Prostate gland (tissue), 2 donors: ENCODE data around the gene MBP. TPM values are rescaled to one million over a fixed set of nuclear protein-coding genes. Genes with fewer than 3 reads are reported as not detected.

ENCODE experiments used
- DNase-seq: peaks from one replicate; pipeline ENCODE4 v3.0.0-alpha.2; 2019; ENCODE audit warnings: low spot score
- H3K27ac ChIP-seq, 2 donors: fragments of 200-600 bp; sonication (generic); 2 replicates each; pipeline ENCODE4 v1.5.1; 2017 to 2019
- H3K27me3 ChIP-seq: fragments of 200-600 bp; sonication (generic); replicated peaks from 2 replicates; pipeline ENCODE4 v1.5.1; 2019; ENCODE audit not compliant: insufficient read depth
- H3K36me3 ChIP-seq, 2 donors: fragments of 200-600 bp; sonication (generic); 1 replicate in 1 of 2; 2 replicates in 1 of 2; pipeline versions ENCODE4 v1.5.1 to v1.8.1; 2017 to 2019
- H3K4me1 ChIP-seq: fragments of 200-600 bp; sonication (generic); replicated peaks from 2 replicates; pipeline ENCODE4 v1.5.1; 2019
- H3K4me3 ChIP-seq, 2 donors: fragments of 200-600 bp; sonication (generic); 2 replicates each; pipeline ENCODE4 v1.5.1; 2017 to 2019
- H3K9me3 ChIP-seq: fragments of 200-600 bp; sonication (generic); 2 replicates; pipeline ENCODE4 v1.5.1; 2017
- POLR2A ChIP-seq: fragments of 450-650 bp; IDR thresholded peaks from one replicate; pipeline ENCODE4 v1.6.1; 2016; ENCODE audit warnings: antibody characterized with exemption, mild to moderate bottlenecking
- POLR2AphosphoS5 ChIP-seq: sonication (generic); formaldehyde crosslinking; IDR thresholded peaks from one replicate; pipeline ENCODE4 v1.6.1; 2017; ENCODE audit warnings: antibody characterized with exemption
- WGBS: methylation state at CpG from one replicate; pipeline ENCODE4 v1.1.5; 2018; 5-methylcytosine and 5-hydroxymethylcytosine counted together
- intact Hi-C: fragments of 100-400 bp; cut with DNase I; formaldehyde crosslinking; loops from one replicate; pipeline ENCODE4 v1.14.2; 2022
- total RNA-seq, 2 donors: library from RNA; depleted of rRNA; stranded (reverse); fragments of >200 nt; gene quantifications; one replicate each; pipeline ENCODE4 v1.1.0, GENCODE V29; 2016
- TF ChIP-seq, protein P1 (sequence below), 4 experiments: fragments of 200-600 bp in 2 of 4; fragments of 450-650 bp in 2 of 4; sonication (generic) in 2 of 4; IDR thresholded peaks; 1 replicate in 3 of 4; 2 replicates in 1 of 4; pipeline ENCODE4 v1.5.1; 2016 to 2019; ENCODE audit warnings: antibody characterized with exemption in 4 of 4, mild to moderate bottlenecking in 2 of 4, moderate library complexity in 2 of 4

Gene MBP
- total RNA-seq, 2 donors from 2014 or later = 19.8 to 43.5 TPM

DNA sequence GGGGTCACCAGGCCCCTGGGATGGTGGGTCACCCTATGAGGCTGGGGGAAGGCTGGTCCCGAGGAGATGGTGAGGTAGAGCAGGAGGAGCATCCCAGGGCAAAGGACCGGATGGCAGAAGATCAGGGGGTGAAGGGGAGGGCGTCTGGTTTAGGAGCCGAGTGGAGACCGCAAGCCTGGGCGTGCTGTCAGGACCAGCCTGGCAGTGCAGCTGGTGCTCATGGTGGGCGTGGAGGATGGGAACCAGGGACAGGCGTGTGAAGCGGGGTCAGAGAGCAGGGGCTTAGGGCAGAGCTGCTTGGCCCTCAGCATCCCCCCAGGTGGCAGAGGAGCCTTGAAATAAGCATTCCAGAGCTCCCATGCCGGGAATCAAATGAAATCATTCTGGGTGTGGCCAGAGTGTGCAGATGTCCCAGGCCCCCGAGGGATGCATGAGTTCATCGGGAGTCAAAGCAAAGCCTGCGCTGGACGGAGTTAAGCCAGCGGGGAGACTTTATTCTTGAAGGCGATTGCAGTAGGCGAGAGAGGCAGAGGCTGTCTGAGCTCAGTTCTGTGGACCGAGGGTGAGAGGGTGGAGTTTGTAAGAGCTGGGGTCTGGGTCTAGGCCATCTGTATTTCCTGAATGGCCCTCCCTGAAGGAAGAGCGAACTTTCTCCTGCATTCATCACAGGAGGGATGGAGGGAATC lies 33.1 kb upstream of the MBP start:
- H3K36me3 ChIP-seq = no peaks in the 10 kb centered on the region
- intact Hi-C loops = no loop called here
- H3K4me1 ChIP-seq = no peaks in the 10 kb centered on the region
- DNase-seq = no peak
- H3K4me3 ChIP-seq = no peak overlapping the region
- no peaks in the 10 kb centered on the region for H3K9me3 ChIP-seq
- WGBS = 69% methylated on average over 19 of the region's 19 CpGs
- TF ChIP-seq POLR2A (no peak), POLR2AphosphoS5 (no peak)
- TF ChIP-seq, protein P1, sequence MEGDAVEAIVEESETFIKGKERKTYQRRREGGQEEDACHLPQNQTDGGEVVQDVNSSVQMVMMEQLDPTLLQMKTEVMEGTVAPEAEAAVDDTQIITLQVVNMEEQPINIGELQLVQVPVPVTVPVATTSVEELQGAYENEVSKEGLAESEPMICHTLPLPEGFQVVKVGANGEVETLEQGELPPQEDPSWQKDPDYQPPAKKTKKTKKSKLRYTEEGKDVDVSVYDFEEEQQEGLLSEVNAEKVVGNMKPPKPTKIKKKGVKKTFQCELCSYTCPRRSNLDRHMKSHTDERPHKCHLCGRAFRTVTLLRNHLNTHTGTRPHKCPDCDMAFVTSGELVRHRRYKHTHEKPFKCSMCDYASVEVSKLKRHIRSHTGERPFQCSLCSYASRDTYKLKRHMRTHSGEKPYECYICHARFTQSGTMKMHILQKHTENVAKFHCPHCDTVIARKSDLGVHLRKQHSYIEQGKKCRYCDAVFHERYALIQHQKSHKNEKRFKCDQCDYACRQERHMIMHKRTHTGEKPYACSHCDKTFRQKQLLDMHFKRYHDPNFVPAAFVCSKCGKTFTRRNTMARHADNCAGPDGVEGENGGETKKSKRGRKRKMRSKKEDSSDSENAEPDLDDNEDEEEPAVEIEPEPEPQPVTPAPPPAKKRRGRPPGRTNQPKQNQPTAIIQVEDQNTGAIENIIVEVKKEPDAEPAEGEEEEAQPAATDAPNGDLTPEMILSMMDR (IDR thresholded peaks at IDR 0.05) = no peak
- H3K27me3 ChIP-seq = peaks cover 3% of the 10 kb centered on the region
- H3K27ac ChIP-seq = no peak overlapping the region

DNA sequence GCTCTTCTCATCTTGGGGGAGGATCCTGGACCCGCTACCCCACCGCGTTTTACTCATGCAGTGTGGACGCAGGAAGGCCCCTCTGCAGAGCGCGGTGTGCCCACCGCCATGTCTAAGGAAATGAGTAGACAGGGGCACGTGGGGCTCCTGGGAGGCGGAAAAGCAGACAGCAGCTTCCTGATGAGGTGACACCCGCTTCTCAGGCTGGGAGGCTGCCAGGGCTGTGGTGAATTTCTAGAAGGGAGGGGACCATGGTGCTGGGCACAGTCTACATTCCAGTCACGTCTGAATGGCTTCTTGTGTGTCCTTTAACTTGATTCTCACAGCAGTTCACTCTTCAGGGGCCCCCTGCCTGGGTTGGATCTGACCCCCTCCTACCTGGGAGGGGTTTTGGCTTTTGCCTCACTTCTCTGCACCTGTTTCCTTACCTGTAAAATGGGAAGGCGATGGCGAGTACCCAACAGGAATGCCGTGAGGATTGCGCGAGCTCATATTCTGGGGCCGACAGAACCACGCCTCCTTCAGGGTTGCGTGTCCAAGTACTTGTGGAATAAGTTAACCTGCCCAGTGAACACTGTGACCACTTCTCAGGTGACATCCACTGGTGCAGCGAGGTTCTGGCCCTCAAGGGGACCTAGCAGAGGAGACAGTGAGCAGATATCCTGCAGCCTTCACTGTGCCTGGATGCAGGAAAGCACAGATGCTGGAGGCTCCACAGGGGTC lies 32.3 kb upstream of the MBP start:
- H3K27ac ChIP-seq = no peak overlapping the region
- 93% methylated on average over 20 of the region's 20 CpGs for WGBS
- no peak for DNase-seq

DNA sequence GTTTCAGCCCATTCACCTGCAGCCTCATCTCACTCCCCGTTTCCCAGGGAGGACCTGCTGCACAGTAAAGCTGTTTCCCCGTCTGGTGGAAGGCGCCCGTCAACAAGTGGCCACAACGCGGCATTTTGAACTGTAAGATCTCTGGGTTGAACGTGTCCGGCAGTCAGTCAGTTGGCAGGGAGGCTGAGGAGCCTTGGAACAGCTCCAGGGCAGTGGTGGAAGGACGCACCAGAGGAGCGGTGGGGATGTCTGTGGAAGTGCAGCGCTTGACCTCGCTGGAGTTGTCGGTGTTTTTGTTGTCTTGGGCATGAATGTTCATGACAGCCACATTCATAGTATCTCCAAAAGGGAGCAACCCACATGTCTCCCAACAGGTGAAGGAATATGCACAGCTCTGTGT lies 31.4 kb upstream of the MBP start:
- peaks cover 3% of the 10 kb centered on the region for H3K27me3 ChIP-seq
- H3K36me3 ChIP-seq = no peaks in the 10 kb centered on the region
- 91% methylated on average over 13 of the region's 13 CpGs for WGBS
- TF ChIP-seq POLR2AphosphoS5 = no peak
- TF ChIP-seq POLR2A = no peak
- TF ChIP-seq, protein P1 (IDR thresholded peaks at IDR 0.05) = no peak
- H3K9me3 ChIP-seq = no peaks in the 10 kb centered on the region
- H3K4me3 ChIP-seq = no peak overlapping the region
- no peaks in the 10 kb centered on the region for H3K4me1 ChIP-seq
- DNase-seq = no peak
- intact Hi-C loops = no loop called here
- H3K27ac ChIP-seq = no peak overlapping the region

More for the DNA sequence above, 32.3 kb upstream of the MBP start:
- no peaks in the 10 kb centered on the region for H3K4me1 ChIP-seq
- no peaks in the 10 kb centered on the region for H3K36me3 ChIP-seq
- no peaks in the 10 kb centered on the region for H3K9me3 ChIP-seq
- TF ChIP-seq POLR2AphosphoS5 = no peak
- TF ChIP-seq, protein P1 (IDR thresholded peaks at IDR 0.05) = no peak
- no peak for TF ChIP-seq POLR2A
- intact Hi-C loops = no loop called here
- H3K4me3 ChIP-seq = no peak overlapping the region
- peaks cover 3% of the 10 kb centered on the region for H3K27me3 ChIP-seq

DNA sequence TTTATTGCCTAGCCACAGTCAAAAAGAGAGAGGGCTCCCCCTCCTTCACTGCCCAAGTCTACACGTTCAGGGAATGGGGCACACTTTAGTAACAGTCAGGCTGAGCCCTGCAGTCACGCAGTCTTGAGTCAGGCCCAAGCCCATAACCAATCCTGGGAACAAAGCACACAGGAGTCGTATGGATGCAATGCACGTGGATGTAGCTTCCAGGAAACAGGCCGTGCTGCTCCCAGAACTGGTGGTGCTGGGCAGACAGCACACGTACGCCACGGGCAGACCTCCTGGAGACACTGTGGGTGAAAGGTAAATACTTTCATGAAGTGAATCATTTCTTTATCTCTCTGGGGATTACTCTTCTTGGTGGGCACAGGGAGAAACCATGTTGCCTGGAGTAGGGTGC lies 30.0 kb upstream of the MBP start:
- DNase-seq = no peak
- intact Hi-C loops = no loop called here
- H3K27me3 ChIP-seq = peaks cover 3% of the 10 kb centered on the region
- H3K27ac ChIP-seq = no peak overlapping the region
- WGBS = 64% methylated on average over 8 of the region's 8 CpGs
- no peak overlapping the region for H3K4me3 ChIP-seq
- H3K9me3 ChIP-seq = no peaks in the 10 kb centered on the region
- no peaks in the 10 kb centered on the region for H3K36me3 ChIP-seq
- TF ChIP-seq, protein P1 (IDR thresholded peaks at IDR 0.05) = no peak
- TF ChIP-seq POLR2AphosphoS5 (no peak), POLR2A (no peak)
- no peaks in the 10 kb centered on the region for H3K4me1 ChIP-seq

DNA sequence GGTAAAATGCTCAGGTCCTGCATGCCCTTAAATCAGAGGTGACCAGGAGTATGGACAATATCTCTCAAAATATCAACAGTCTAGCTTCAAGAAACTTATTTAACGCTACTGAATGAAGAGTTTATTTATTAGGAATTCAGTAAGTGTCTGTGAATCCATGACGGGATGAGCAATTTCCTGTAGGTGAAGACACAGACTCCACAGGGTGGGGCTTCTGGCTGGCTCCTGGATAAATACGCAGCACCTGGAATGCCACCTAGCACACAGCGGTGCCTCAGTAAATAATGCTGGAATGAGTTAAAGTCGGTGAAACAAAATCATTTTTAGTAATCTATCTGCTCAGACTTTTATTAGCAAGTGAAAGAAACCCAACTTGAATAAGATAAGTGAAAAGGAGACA lies 29.4 kb upstream of the MBP start:
- intact Hi-C loops = no loop called here
- no peak overlapping the region for H3K27ac ChIP-seq
- no peak overlapping the region for H3K4me3 ChIP-seq
- no peaks in the 10 kb centered on the region for H3K36me3 ChIP-seq
- no peaks in the 10 kb centered on the region for H3K4me1 ChIP-seq
- 43% methylated on average over 5 of the region's 5 CpGs for WGBS
- peaks cover 3% of the 10 kb centered on the region for H3K27me3 ChIP-seq
- no peak for DNase-seq
- TF ChIP-seq POLR2A (no peak), POLR2AphosphoS5 (no peak)
- TF ChIP-seq, protein P1 (IDR thresholded peaks at IDR 0.05) = no peak
- H3K9me3 ChIP-seq = no peaks in the 10 kb centered on the region
